Kidney epithelial cell (primary cell): Measurements from ENCODE around the gene NCOA6. TPM values are rescaled to one million over a fixed set of nuclear protein-coding genes. Genes with fewer than 3 reads are reported as not detected.
"Not testable (repeated sequence)": the region's sequence is repeated elsewhere in the genome, so short reads cannot be mapped to it uniquely, and the experiment has no call there.

ENCODE experiments used
- DNase-seq: peaks from one replicate; pipeline ENCODE4 v3.0.0-alpha.2; 2010; ENCODE audit warnings: low read depth
- H3K27me3 ChIP-seq: 2 replicates; pipeline ENCODE4 v1.6.0; 2011; ENCODE audit warnings: low read length; ENCODE audit not compliant: control insufficient read depth, insufficient read depth
- H3K36me3 ChIP-seq: 2 replicates; pipeline ENCODE4 v1.5.1; 2011; ENCODE audit warnings: low read length; ENCODE audit not compliant: control insufficient read depth, insufficient read depth
- H3K4me3 ChIP-seq: 2 replicates; pipeline ENCODE4 v1.5.1; 2011; ENCODE audit warnings: low read depth, mild to moderate bottlenecking, control low read depth, low read length
- CTCF ChIP-seq: IDR thresholded peaks from 2 replicates; pipeline ENCODE4 v1.5.1; 2011; ENCODE audit warnings: mild to moderate bottlenecking, moderate library complexity, low read length, control low read depth, inconsistent platforms; ENCODE audit not compliant: insufficient read depth, poor library complexity, severe bottlenecking
- total RNA-seq: library from RNA; depleted of rRNA; stranded (reverse); fragments of >200 nt; gene quantifications from 2 replicates; pipeline ENCODE4 v1.2.3, GENCODE V29; 2015

NCOA6 gene
- total RNA-seq, 1 donor from 2014 or later = 18.0 TPM

- no peaks in the 10 kb centered on the region for H3K36me3 ChIP-seq
- TF ChIP-seq CTCF = no peak
- DNase-seq = no peak
Measured at GRCh38 chr20:34808583-34808982, 16.9 kb downstream of the NCOA6 start.

GRCh38 chr20:34807944-34808465 is 17.4 kb downstream of the NCOA6 start:
- not testable (repeated sequence) for DNase-seq, H3K4me3 ChIP-seq, H3K27me3 ChIP-seq, H3K36me3 ChIP-seq

More at GRCh38 chr20:34808583-34808982, 16.9 kb downstream of the NCOA6 start:
- no peaks in the 10 kb centered on the region for H3K27me3 ChIP-seq
- H3K4me3 ChIP-seq = no peak overlapping the region

- no peak for TF ChIP-seq CTCF
- no peak overlapping the region for H3K4me3 ChIP-seq
- no peaks in the 10 kb centered on the region for H3K27me3 ChIP-seq
- no peak for DNase-seq
- H3K36me3 ChIP-seq = no peaks in the 10 kb centered on the region
Measured at GRCh38 chr20:34806255-34806654, 19.2 kb downstream of the NCOA6 start.

- TF ChIP-seq CTCF = no peak
- H3K27me3 ChIP-seq = no peaks in the 10 kb centered on the region
- no peak for DNase-seq
- no peak overlapping the region for H3K4me3 ChIP-seq
- H3K36me3 ChIP-seq = no peaks in the 10 kb centered on the region
Measured at GRCh38 chr20:34798871-34799270, 26.6 kb downstream of the NCOA6 start.

- TF ChIP-seq CTCF = no peak
- H3K36me3 ChIP-seq = no peaks in the 10 kb centered on the region
- no peaks in the 10 kb centered on the region for H3K27me3 ChIP-seq
- DNase-seq = no peak
- H3K4me3 ChIP-seq = no peak overlapping the region
Measured at GRCh38 chr20:34798328-34798727, 27.1 kb downstream of the NCOA6 start.

- no peak for DNase-seq
- Histone ChIP-seq H3K27me3 (no peaks in the 10 kb centered on the region), H3K4me3 (no peak overlapping the region), H3K36me3 (no peaks in the 10 kb centered on the region)
- no peak for TF ChIP-seq CTCF
Measured at GRCh38 chr20:34797012-34797995, 28.1 kb downstream of the NCOA6 start.
